ENCODE data around the gene TIE1.

TIE1 gene

DNA sequence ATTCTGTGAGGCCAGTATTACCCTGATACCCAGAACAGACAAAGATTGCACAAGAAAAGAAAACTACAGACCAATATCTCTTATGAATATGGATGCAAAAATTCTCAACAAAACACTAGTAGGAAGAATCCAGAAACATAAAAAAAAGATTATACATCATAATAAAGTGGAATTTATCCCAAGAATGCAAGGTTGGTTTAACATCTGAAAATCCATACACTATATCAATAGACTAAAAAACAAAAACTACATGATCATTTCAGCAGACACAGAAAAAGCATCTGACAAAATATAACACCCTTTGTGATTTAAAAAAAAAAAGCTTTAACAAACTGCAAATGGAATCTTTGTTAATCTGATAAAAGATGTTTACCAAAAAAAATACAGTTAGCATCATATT is 24.6 kb downstream of the TIE1 start:
- DNase-seq, result no peak
- intact Hi-C loops (cut with DNase I), result no loop called here

DNA sequence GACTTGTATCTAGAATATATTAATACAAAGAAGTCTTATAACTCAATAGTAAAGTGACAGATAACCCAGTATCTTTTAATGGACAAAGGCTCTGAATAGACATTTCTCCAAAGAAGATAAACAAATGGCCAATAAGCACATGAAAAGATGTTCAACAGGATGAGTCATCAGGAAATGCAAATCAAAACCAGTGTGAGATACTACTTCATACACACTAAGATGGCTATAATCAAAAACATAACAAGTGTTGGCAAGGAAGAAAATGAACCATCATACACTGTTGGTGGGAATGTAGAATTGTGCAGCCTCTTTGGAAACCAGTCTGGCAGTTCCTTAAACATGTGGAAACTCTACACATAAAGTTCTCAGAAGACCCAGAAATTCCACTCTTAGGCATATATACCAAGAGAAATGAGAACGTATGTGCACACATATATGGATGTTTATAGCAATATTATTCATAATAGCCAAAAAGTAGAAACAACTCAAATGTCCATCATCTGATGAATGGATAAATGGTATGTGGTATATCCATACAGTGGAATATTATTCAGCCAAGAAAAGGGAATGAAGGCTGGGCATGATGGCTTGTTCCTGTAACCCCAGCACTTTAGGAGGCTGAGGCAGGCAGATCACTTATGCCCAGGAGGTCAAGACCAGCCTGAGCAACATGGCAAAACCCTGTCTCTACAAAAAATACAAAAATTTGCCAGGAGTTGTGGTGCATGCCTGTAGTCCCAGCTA is 26.9 kb downstream of the TIE1 start:
- no peak for DNase-seq
- intact Hi-C loops (cut with DNase I), result no loop called here

- intact Hi-C loops (cut with DNase I), result no loop called here
- DNase-seq, result peak in 1 of 10 donors; percentile 55
Measured at GRCh38 chr1:43329995-43330751, 29.4 kb downstream of the TIE1 start.

DNA sequence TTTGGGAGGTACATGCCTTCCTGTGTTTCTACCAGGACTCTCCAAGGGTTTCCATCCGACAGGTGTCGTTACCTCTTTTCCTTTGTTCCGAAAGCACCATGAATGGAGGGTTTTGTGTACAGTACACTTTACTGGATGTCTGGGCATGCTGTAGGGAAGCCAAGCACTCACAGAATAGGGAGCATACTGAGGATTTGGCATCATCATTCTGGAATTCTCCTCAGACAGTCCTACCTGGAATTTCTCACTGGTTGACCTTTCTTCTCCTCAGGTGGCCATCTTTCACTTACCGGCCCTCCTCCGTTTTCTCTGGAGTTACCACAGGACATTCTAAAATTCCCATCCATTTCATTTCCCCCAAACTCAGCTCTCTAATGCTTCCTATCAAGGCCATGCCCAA is 30.9 kb downstream of the TIE1 start:
- no peak for DNase-seq
- intact Hi-C loops (cut with DNase I), result no loop called here

DNA sequence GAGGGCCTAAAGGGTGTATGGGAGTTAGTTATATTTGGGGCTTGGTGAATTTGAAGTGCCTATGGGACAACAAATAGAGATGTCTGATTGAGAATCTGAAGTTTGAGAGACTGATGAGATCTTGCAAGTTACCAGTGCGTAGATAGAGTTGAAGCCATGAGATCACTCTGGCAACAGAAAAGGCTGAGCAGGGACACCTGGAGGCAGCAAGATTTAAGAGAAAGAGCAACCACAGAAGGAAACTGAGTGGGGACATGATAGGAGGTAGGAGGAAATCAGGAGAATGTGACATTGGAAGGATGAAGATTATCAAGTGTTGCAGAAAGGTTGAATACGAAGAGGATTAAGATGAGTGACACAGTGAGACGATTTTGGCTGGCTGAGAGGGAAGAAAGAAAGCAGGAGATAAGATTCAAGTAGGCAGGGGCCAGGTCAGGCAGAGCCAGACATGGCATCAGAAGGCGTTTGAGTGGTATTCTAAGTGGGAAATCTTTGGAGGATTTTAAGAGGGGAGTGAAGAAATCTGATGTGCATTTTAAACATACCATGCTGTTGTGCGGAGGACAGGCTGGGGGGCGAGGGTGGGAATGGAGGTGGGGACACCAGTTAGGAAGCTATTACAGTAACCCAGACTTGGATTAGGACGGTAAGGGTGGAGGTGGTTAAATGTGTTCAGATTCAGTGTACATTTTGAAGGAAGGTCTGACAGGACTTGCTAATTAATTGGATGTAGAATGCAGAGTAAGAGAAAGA is 33.8 kb downstream of the TIE1 start:
- intact Hi-C loops (cut with DNase I), result no loop called here
- DNase-seq, result no peak

- intact Hi-C loops (cut with DNase I), result no loop called here
- no peak for DNase-seq
Measured at GRCh38 chr1:43337588-43337987, 36.8 kb downstream of the TIE1 start, which contains the start of gene MPL. Gene MPL, plus strand, starts transcription at chr1:43337818. Its CDS starts 31 bp downstream, at chr1:43337849.

GRCh38 chr1:43338001-43338400 is 37.2 kb downstream of the TIE1 start:
- no peak for DNase-seq
- intact Hi-C loops (cut with DNase I), result no loop called here

DNA sequence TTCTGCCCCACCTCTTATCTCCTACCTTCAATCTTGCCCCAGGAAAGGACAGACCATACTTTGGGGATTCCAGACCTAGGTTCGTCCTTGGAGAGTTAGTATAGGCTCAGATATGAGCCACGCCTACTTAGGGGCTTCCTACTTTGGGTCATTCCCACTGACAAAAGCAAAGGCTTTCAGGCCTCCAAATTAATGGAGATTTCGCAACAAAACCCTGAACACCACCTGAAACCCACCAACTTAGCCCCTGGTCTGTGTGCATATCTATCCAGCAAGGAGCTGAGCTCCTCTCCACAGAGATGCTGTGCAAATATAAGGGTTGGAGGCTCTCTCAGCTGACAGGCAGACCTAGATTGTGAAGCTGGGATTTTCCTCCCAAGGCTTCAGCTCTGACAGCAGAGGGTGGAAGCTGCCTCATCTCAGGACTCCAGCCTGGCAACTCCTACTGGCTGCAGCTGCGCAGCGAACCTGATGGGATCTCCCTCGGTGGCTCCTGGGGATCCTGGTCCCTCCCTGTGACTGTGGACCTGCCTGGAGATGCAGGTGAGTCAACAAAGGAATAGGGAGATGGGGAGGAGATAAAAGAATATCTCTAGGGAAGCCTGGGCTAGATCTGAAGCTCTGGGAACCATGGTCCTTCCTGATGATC is 38.9 kb downstream of the TIE1 start:
- no peak for DNase-seq
- intact Hi-C loops (cut with DNase I), result no loop called here

- intact Hi-C loops (cut with DNase I), result no loop called here
- no peak for DNase-seq
Measured at GRCh38 chr1:43340559-43340958, 39.8 kb downstream of the TIE1 start.

DNA sequence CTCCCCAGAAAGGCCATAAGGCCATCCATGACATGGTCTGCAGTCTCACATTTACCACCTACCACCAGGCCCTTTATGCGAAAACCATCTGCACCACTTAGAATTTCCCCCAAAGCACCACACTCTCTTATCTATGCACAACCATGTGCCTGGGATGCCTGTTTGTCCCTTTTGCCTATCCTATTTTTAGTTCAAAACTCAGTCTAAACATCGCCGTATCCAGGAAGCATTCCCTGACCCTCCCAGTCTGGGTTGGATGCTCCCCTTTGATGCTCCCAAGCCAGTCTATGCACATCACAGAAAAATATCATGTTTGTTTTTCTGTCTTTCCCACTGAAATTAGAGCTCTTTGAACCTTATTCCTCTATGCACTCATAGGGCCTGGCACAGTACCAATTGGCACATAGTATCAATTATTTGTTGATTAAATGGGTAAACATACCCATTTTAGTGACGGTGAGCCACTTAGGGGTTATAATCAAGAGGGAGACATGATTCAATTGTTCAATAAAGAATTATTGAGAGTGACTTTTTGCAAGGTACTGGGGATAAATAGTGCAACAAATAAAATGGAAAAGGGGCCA is 43.6 kb downstream of the TIE1 start:
- intact Hi-C loops (cut with DNase I), result no loop called here
- DNase-seq, result no peak

GRCh38 chr1:43345120-43345519 is 44.3 kb downstream of the TIE1 start:
- intact Hi-C loops (cut with DNase I), result no loop called here

GRCh38 chr1:43346636-43347035 is 45.9 kb downstream of the TIE1 start:
- intact Hi-C loops (cut with DNase I), result no loop called here
- no peak for DNase-seq

More at GRCh38 chr1:43345120-43345519, 44.3 kb downstream of the TIE1 start:
- DNase-seq, result no peak

- DNase-seq, result peak in 3 of 10 donors; percentile 21 to 34 (median 30)
- intact Hi-C loops (cut with DNase I), result no loop called here
Measured at GRCh38 chr1:43348343-43348808, 47.6 kb downstream of the TIE1 start.

- DNase-seq, result peak; percentile 43 to 95 (median 60)
- intact Hi-C loops (cut with DNase I), result no loop called here
Measured at GRCh38 chr1:43348809-43349593, 48.2 kb downstream of the TIE1 start.

DNA sequence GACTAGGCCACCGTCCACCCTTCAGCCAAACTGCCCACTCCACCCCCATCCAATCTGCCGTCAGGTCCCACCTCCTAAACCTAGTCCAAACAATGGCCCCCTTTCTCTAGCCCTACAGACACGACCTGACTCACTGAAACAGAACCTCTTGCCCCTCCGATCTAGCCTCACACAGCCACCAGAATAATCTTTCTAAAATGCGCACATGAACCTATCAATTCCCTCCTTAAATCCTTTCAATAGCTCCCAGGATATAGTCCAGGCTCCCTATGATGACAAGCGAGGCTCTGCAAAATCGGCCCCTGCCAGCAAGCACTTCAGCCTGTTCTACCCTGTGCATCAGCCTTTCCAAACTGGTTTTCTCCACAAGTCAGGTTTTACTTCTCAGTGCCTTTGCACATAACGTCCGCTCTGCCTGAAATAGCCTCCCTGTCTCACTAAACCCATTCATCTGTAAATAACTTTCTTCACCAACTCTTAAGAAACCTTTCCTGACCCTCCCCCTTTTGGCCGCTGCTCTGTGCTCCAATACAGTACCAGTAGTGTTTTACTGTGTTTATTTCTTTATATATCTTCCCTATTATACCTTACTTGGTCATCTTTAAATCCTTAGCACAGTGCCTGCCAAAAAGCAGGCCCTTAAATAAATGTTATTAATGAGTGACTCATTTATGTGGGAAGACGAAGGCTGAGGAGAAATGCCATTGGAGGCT is 49.0 kb downstream of the TIE1 start:
- DNase-seq, result peak in 1 of 10 donors; percentile 16
- intact Hi-C loops (cut with DNase I), result no loop called here

- intact Hi-C loops (cut with DNase I), result no loop called here
- no peak for DNase-seq
Measured at GRCh38 chr1:43350976-43351375, 50.2 kb downstream of the TIE1 start.

- intact Hi-C loops (cut with DNase I), result no loop called here
- no peak for DNase-seq
Measured at GRCh38 chr1:43351421-43352350, 50.9 kb downstream of the TIE1 start.

GRCh38 chr1:43352351-43352705 is 51.5 kb downstream of the TIE1 start:
- intact Hi-C loops (cut with DNase I), result no loop called here
- DNase-seq, result no peak
